GM12878 (cell line): ENCODE results near the gene UBXN11. TPM values are rescaled to one million over a fixed set of nuclear protein-coding genes. Genes with fewer than 3 reads are reported as not detected.
A peak's percentile ranks its signal among the peaks of the same experiment; 100 is the strongest.

ENCODE experiments used
- ATAC-seq: fragments of 200-7000 bp; cut with Tn5 transposase; 3 replicates; pipeline ENCODE4 v1.9.1; 2020; ENCODE audit warnings: mild to moderate bottlenecking, moderate library complexity
- BruUV-seq: library from RNA; stranded (reverse); fragments of 400-500 nt; replicated peaks from 2 replicates; lab custom pipeline; 2021; lab: Mats Ljungman, UMichigan
- CTCF ChIA-PET: fragments of 300-600 bp; sonication (Branson Sonifier 250); formaldehyde crosslinking; extraction: SDS; loops from one replicate; lab custom pipeline; 2021; ENCODE audit warnings: inconsistent platforms; lab: Yijun Ruan, JAX
- POLR2A ChIA-PET: fragments of 350-600 bp; formaldehyde crosslinking; extraction: SDS; loops from one replicate; lab custom pipeline; 2021; ENCODE audit warnings: inconsistent platforms; lab: Charles Lee
- RAD21 ChIA-PET: fragments of 300-600 bp; sonication (Branson Sonifier 250); formaldehyde crosslinking; loops from one replicate; lab custom pipeline; 2023; ENCODE audit warnings: antibody characterized with exemption; ENCODE audit not compliant: unreplicated experiment; lab: Charles Lee
- SMC1A ChIA-PET: fragments of 300-600 bp; sonication (Branson Sonifier 250); formaldehyde crosslinking; loops from one replicate; lab custom pipeline; 2023; ENCODE audit not compliant: unreplicated experiment, uncharacterized antibody; lab: Charles Lee
- DNase-seq: peaks from one replicate; pipeline ENCODE4 v3.0.0-alpha.2; 2011; ENCODE audit warnings: low read depth, low spot score
- FAIRE-seq: peaks from 3 replicates; lab custom pipeline; 2011; peaks lifted over from hg19 to GRCh38; lab: Jason Lieb, UNC
- H2AFZ ChIP-seq: 2 replicates; pipeline ENCODE4 v1.6.0; 2011; ENCODE audit warnings: low read depth, low read length, control low read depth; ENCODE audit not compliant: control insufficient read depth
- H3K27ac ChIP-seq: 2 replicates; pipeline ENCODE4 v1.5.1; 2011; ENCODE audit warnings: control low read depth; ENCODE audit not compliant: control insufficient read depth, insufficient read depth
- H3K27me3 ChIP-seq, 2 experiments: replicated peaks in 1 of 2; 2 replicates each; pipeline versions ENCODE4 v1.6.0 to v1.6.1; 2011; ENCODE audit warnings: low read length in 1 of 2; ENCODE audit not compliant: control insufficient read depth in 2 of 2, insufficient read depth in 2 of 2
- H3K36me3 ChIP-seq, 2 experiments: 2 replicates each; pipeline ENCODE4 v1.5.1; 2011; ENCODE audit warnings: low read length in 1 of 2; ENCODE audit not compliant: control insufficient read depth in 2 of 2, insufficient read depth in 2 of 2
- H3K4me1 ChIP-seq: 2 replicates; pipeline ENCODE4 v1.6.1; 2011; ENCODE audit warnings: mild to moderate bottlenecking, low read length, moderate library complexity, mixed read lengths; ENCODE audit not compliant: control insufficient read depth, insufficient read depth
- H3K4me2 ChIP-seq: 2 replicates; pipeline ENCODE4 v1.6.0; 2011; ENCODE audit warnings: control low read depth; ENCODE audit not compliant: control insufficient read depth, insufficient read depth
- H3K4me3 ChIP-seq: fragments of 200-600 bp; sonication (generic); 2 replicates; pipeline ENCODE4 v1.5.1; 2016
- H3K79me2 ChIP-seq: 2 replicates; pipeline ENCODE4 v1.6.0; 2011; ENCODE audit warnings: low read length; ENCODE audit not compliant: control insufficient read depth, insufficient read depth
- H3K9ac ChIP-seq: 2 replicates; pipeline ENCODE4 v1.8.0; 2011; ENCODE audit warnings: low read length, control low read depth, mixed read lengths; ENCODE audit not compliant: control insufficient read depth, insufficient read depth
- H3K9me3 ChIP-seq: replicated peaks from 3 replicates; pipeline ENCODE4 v1.5.1; 2011; ENCODE audit warnings: mild to moderate bottlenecking, low read length; ENCODE audit not compliant: control insufficient read depth, insufficient read depth
- H4K20me1 ChIP-seq: 2 replicates; pipeline ENCODE4 v1.6.0; 2011; ENCODE audit not compliant: control insufficient read depth, insufficient read depth
- CHD1 ChIP-seq: IDR thresholded peaks from 2 replicates; pipeline ENCODE4 v1.6.1; 2012; ENCODE audit warnings: low read depth, low read length, improper control_type of control experiment
- GABPA ChIP-seq: IDR thresholded peaks from 2 replicates; pipeline ENCODE4 v1.6.1; 2014; ENCODE audit warnings: antibody characterized with exemption, low read depth, mild to moderate bottlenecking, inconsistent platforms
- ZNF207 ChIP-seq: fragments of 450-650 bp; IDR thresholded peaks from 2 replicates; pipeline ENCODE4 v1.6.1; 2014; ENCODE audit warnings: antibody characterized with exemption, mild to moderate bottlenecking, borderline replicate concordance
- WGBS: methylation state at CpG from one replicate; pipeline ENCODE4 v1.1.6; 2016; ENCODE audit warnings: low lambda C conversion rate; ENCODE audit not compliant: insufficient replicate concordance, insufficient coverage; ENCODE audit errors: missing lambda C conversion rate; 5-methylcytosine and 5-hydroxymethylcytosine counted together
- in situ Hi-C: fragments of 300-500 bp; cut with MboI; formaldehyde crosslinking; loops from 9 replicates; pipeline ENCODE4 v1.14.3; 2018; ENCODE audit warnings: mixed read lengths
- intact Hi-C: fragments of 100-400 bp; cut with micrococcal nuclease; formaldehyde crosslinking; loops from one replicate; pipeline ENCODE4 v1.14.2; 2022; ENCODE audit not compliant: unreplicated experiment
- polyA plus RNA-seq, 11 experiments: library from polyadenylated mRNA; depleted of rRNA in 4 of 11; unstranded in 6 of 11; stranded (reverse) in 5 of 11; fragments of >200 nt; fragmentation: Nextera tagmentation in 4 of 11; fragmentation: Illumina TruSeq in 1 of 11; extraction: Ambion mirVana in 4 of 11; extraction: Trizol in 1 of 11; gene quantifications; 1 replicate in 1 of 11; 2 replicates in 10 of 11; pipeline versions ENCODE4 v1.2.1 to v1.2.3, GENCODE V29; 2011 to 2016; ENCODE audit warnings: inconsistent platforms in 2 of 11, missing spikeins in 2 of 11, low read depth in 1 of 11
- total RNA-seq, 4 experiments: library from RNA; depleted of rRNA in 3 of 4; stranded (reverse); fragments of >200 nt in 3 of 4; fragmentation: Illumina TruSeq in 1 of 4; extraction: Trizol in 1 of 4; gene quantifications; 2 replicates each; pipeline versions ENCODE4 v1.2.1 to v1.2.3, GENCODE V29; 2013 to 2021
- TF ChIP-seq, protein P1 (sequence below): fragments of 150-350 bp; IDR thresholded peaks from 2 replicates; pipeline ENCODE4 v1.6.1; 2016; ENCODE audit warnings: low read depth, low read length

The UBXN11 gene
- total and polyA plus RNA-seq, 10 of the 15 experiments (the other 5 are each of a cell fraction or from before 2014, with no cell fraction given), result 0.32 to 34.4 (median 9.6) TPM

DNA sequence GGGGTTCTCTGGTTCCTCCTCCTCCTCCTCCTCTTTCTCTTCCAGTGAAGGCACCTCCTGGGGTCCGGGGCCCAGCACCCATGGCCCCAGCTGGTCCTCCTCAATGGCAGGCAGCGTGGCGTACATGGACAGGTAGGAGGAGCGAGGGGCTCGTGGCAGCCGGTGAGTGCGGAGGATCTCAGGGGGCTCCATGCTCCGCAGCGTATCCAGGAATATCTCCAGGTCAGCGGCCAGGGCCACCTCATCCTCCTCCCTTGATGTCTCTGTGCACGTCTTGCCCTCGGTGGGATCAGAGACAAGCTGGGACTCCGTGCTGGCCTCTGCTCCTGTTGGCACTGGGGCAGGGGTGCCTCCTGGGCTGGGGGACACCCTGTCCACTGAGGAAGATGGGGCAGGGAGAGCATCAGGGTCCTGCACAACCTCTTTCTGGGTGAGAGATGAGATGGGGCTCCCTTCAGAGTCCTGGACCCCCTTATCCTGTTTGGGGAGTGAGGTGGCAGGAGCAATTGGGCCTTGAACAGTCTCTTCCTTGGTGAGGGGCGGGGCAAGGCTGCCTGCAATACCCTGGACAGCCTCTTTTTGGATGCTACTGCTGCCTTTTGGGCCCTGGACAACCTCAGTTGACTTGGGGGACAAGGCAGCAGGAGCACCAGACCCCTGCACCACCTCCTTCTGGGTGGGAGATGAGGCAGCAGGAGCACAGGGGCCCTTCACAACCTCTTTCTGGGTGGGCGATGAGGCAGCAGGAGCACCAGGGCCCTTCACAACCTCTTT lies 37.9 kb upstream of the UBXN11 start:
- Histone ChIP-seq H3K27ac (no peak overlapping the region), H3K9me3 (no peaks in the 10 kb centered on the region), H3K4me1 (no peaks in the 10 kb centered on the region), H4K20me1 (no peaks in the 10 kb centered on the region), H3K9ac (no peak overlapping the region), H3K79me2 (no peaks in the 10 kb centered on the region), H2AFZ (no peak overlapping the region), H3K4me3 (no peak overlapping the region), H3K27me3 (no peaks in the 10 kb centered on the region; a peak in 1 of 4 replicates), H3K36me3 (no peaks in the 10 kb centered on the region), H3K4me2 (no peak overlapping the region)
- no peak for TF ChIP-seq ZNF207
- TF ChIP-seq, protein P1, sequence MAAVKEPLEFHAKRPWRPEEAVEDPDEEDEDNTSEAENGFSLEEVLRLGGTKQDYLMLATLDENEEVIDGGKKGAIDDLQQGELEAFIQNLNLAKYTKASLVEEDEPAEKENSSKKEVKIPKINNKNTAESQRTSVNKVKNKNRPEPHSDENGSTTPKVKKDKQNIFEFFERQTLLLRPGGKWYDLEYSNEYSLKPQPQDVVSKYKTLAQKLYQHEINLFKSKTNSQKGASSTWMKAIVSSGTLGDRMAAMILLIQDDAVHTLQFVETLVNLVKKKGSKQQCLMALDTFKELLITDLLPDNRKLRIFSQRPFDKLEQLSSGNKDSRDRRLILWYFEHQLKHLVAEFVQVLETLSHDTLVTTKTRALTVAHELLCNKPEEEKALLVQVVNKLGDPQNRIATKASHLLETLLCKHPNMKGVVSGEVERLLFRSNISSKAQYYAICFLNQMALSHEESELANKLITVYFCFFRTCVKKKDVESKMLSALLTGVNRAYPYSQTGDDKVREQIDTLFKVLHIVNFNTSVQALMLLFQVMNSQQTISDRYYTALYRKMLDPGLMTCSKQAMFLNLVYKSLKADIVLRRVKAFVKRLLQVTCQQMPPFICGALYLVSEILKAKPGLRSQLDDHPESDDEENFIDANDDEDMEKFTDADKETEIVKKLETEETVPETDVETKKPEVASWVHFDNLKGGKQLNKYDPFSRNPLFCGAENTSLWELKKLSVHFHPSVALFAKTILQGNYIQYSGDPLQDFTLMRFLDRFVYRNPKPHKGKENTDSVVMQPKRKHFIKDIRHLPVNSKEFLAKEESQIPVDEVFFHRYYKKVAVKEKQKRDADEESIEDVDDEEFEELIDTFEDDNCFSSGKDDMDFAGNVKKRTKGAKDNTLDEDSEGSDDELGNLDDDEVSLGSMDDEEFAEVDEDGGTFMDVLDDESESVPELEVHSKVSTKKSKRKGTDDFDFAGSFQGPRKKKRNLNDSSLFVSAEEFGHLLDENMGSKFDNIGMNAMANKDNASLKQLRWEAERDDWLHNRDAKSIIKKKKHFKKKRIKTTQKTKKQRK, result no peak
- TF ChIP-seq GABPA, result no peak
- no peak for TF ChIP-seq CHD1
- no peak for FAIRE-seq
- ChIA-PET POLR2A (no interaction called here), SMC1A (interaction anchor here (0.9 kb wide), 1 partner anchor 14 kb away, joined by 3 read pairs; no protein-coding TSS in a partner anchor), CTCF (interaction anchor here (0.6 to 2.0 kb wide), 2 partner anchors 59 to 126 kb away, joined by 3 to 5 read pairs; no protein-coding TSS in a partner anchor), RAD21 (interaction anchor here (0.6 kb wide), 1 partner anchor 530 kb away, joined by 3 read pairs; no protein-coding TSS in a partner anchor)
- 0 out of 3 replicates have a peak, but pooled peaks have one; percentile 30 for ATAC-seq
- in situ Hi-C loops (no loop called here), intact Hi-C loops (no loop called here)
- DNase-seq, result no peak
- BruUV-seq, result no TSS peak
- WGBS, result 47% methylated on average over 15 of the region's 15 CpGs
